GM12878 (cell line): Measurements from ENCODE around the gene AMMECR1.

Experiments
- POLR2A ChIP-seq: IDR thresholded peaks from 2 replicates; pipeline ENCODE4 v1.6.1; 2011; ENCODE audit warnings: low read depth, mild to moderate bottlenecking, low read length
- POLR2AphosphoS5 ChIP-seq: IDR thresholded peaks from 2 replicates; pipeline ENCODE4 v1.6.1; 2011; ENCODE audit warnings: mild to moderate bottlenecking, low read length, inconsistent platforms
- REST ChIP-seq: IDR thresholded peaks from 2 replicates; pipeline ENCODE4 v1.6.1; 2012; ENCODE audit warnings: mild to moderate bottlenecking, low read depth, low read length
- SREBF2 ChIP-seq: IDR thresholded peaks from 2 replicates; pipeline ENCODE4 v1.6.1; 2012; ENCODE audit warnings: mild to moderate bottlenecking, low read length
- ZZZ3 ChIP-seq: IDR thresholded peaks from 2 replicates; pipeline ENCODE4 v1.6.1; 2011; ENCODE audit warnings: low read depth; ENCODE audit not compliant: control insufficient read depth, insufficient read length
- TF ChIP-seq, protein P1 (sequence below): IDR thresholded peaks from 2 replicates; pipeline ENCODE4 v1.6.1; 2012; ENCODE audit warnings: low read depth, low read length, improper control_type of control experiment
- TF ChIP-seq, protein P2 (sequence below), 3 experiments: IDR thresholded peaks in 2 of 3; conservative IDR thresholded peaks in 1 of 3; 2 replicates each; pipeline ENCODE4 v1.5.1; 2011; ENCODE audit warnings: low read depth in 3 of 3, low read length in 3 of 3, mild to moderate bottlenecking in 3 of 3, control low read depth in 2 of 3, moderate library complexity in 2 of 3, inconsistent platforms in 1 of 3, mixed read lengths in 1 of 3; ENCODE audit not compliant: control insufficient read depth in 2 of 3, insufficient read depth in 1 of 3; ENCODE audit errors: extremely low read depth in 1 of 3

GRCh38 chrX:110301194-110301593 is 16.7 kb downstream of the AMMECR1 start:
- TF ChIP-seq, protein P1, sequence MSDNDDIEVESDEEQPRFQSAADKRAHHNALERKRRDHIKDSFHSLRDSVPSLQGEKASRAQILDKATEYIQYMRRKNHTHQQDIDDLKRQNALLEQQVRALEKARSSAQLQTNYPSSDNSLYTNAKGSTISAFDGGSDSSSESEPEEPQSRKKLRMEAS: no peak
- TF ChIP-seq REST (no peak), ZZZ3 (no peak), POLR2AphosphoS5 (no peak), SREBF2 (no peak), POLR2A (no peak)
- TF ChIP-seq, protein P2, sequence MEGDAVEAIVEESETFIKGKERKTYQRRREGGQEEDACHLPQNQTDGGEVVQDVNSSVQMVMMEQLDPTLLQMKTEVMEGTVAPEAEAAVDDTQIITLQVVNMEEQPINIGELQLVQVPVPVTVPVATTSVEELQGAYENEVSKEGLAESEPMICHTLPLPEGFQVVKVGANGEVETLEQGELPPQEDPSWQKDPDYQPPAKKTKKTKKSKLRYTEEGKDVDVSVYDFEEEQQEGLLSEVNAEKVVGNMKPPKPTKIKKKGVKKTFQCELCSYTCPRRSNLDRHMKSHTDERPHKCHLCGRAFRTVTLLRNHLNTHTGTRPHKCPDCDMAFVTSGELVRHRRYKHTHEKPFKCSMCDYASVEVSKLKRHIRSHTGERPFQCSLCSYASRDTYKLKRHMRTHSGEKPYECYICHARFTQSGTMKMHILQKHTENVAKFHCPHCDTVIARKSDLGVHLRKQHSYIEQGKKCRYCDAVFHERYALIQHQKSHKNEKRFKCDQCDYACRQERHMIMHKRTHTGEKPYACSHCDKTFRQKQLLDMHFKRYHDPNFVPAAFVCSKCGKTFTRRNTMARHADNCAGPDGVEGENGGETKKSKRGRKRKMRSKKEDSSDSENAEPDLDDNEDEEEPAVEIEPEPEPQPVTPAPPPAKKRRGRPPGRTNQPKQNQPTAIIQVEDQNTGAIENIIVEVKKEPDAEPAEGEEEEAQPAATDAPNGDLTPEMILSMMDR (IDR thresholded peaks at IDR 0.05 in 2 of 3, conservative IDR thresholded peaks at IDR 0.05 in 1 of 3; ENCODE audit: control insufficient read depth in 2 of 3, extremely low read depth in 1 of 3, insufficient read depth in 1 of 3, low read depth in 3 of 3, low read length in 3 of 3): no peak
